Astrocyte of the hippocampus (primary cell): ENCODE results near the gene EMX2.

Experiments
- DNase-seq: peaks from one replicate; pipeline ENCODE4 v3.0.0; 2011; ENCODE audit warnings: low read depth, low spot score

Gene EMX2

GRCh38 chr10:117532003-117532385 lies 10.6 kb upstream of the EMX2 start:
- DNase-seq = no peak

GRCh38 chr10:117532451-117533107 lies 10.0 kb upstream of the EMX2 start:
- DNase-seq = peak; percentile 48

- peak; percentile 69 for DNase-seq
Measured at GRCh38 chr10:117533507-117534281, 8.9 kb upstream of the EMX2 start.

- peak; percentile 63 for DNase-seq
Measured at GRCh38 chr10:117534321-117535297, 7.9 kb upstream of the EMX2 start.

- DNase-seq = peak; percentile 64
Measured at GRCh38 chr10:117535298-117536071, 7.1 kb upstream of the EMX2 start.

GRCh38 chr10:117536072-117536865 lies 6.3 kb upstream of the EMX2 start:
- peak; percentile 27 for DNase-seq

GRCh38 chr10:117536866-117537435 lies 5.6 kb upstream of the EMX2 start:
- DNase-seq = no peak

- DNase-seq = peak; percentile 81
Measured at GRCh38 chr10:117537436-117537903, 5.1 kb upstream of the EMX2 start.

GRCh38 chr10:117537904-117538524 lies 4.5 kb upstream of the EMX2 start:
- no peak for DNase-seq

GRCh38 chr10:117539361-117539773 lies 3.2 kb upstream of the EMX2 start:
- peak; percentile 34 for DNase-seq

GRCh38 chr10:117539903-117540639 lies 2.5 kb upstream of the EMX2 start:
- DNase-seq = peak; percentile 49

- DNase-seq = no peak
Measured at GRCh38 chr10:117540640-117541404, 1.7 kb upstream of the EMX2 start.

- DNase-seq = peak; percentile 94
Measured at GRCh38 chr10:117541405-117541908, 1.1 kb upstream of the EMX2 start.

GRCh38 chr10:117541909-117542705 lies 439 bp upstream of the EMX2 start:
- DNase-seq = peak; percentile 98

- DNase-seq = peak; percentile 73
Measured at GRCh38 chr10:117543225-117544003, 868 bp downstream of the EMX2 start.
